ENCODE results near the gene SRD5A3. TPM values are rescaled to one million over a fixed set of nuclear protein-coding genes. Genes with fewer than 3 reads are reported as not detected.

The SRD5A3 gene
- total and polyA plus RNA-seq, 9 of the 15 experiments (the other 6 are each of a cell fraction or from before 2014, with no cell fraction given) = 2.5 to 37.0 (median 13.3) TPM

GRCh38 chr4:55395529-55396307, 49.7 kb downstream of the SRD5A3 start, which contains the start of gene TMEM165 (continued):
- TF ChIP-seq JUN (IDR thresholded peaks at IDR 0.05; ENCODE audit: borderline replicate concordance, low read depth, low read length) (0 out of 2 replicates have a peak, but pooled peaks have one; percentile 6), JUN (CRISPR knock-in tag; IDR thresholded peaks at IDR 0.05; ENCODE audit: borderline replicate concordance) (0 out of 2 replicates have a peak, but pooled peaks have one; percentile 20), STAT5B (CRISPR knock-in tag; IDR thresholded peaks at IDR 0.05) (no peak), DPF2 (IDR thresholded peaks at IDR 0.05) (peak; percentile 51; the same call in 1 of the 2 replicates), DEAF1 (CRISPR knock-in tag; IDR thresholded peaks at IDR 0.05) (no peak), TBP (optimal IDR thresholded peaks at IDR 0.05; ENCODE audit: low read depth, low read length) (peak; percentile 90), ZNF584 (CRISPR knock-in tag; IDR thresholded peaks at IDR 0.05; ENCODE audit: low read depth) (no peak), OTX1 (CRISPR knock-in tag; IDR thresholded peaks at IDR 0.05) (peak; percentile 58; the same call in 1 of the 2 replicates), CHD2 (IDR thresholded peaks at IDR 0.05; ENCODE audit: low read depth, low read length) (peak; percentile 17; the same call in 1 of the 2 replicates), RB1 (IDR thresholded peaks at IDR 0.05; ENCODE audit: low read depth) (peak; percentile 80), ELF4 (CRISPR knock-in tag; IDR thresholded peaks at IDR 0.05) (no peak), TFE3 (CRISPR knock-in tag; IDR thresholded peaks at IDR 0.05) (no peak), SFPQ (IDR thresholded peaks at IDR 0.05; ENCODE audit: low read depth, low read length) (no peak), KLF10 (CRISPR knock-in tag; IDR thresholded peaks at IDR 0.05) (no peak), COPS2 (conservative IDR thresholded peaks at IDR 0.05) (no peak), CC2D1A (IDR thresholded peaks at IDR 0.05) (no peak), GTF2A2 (tag; IDR thresholded peaks at IDR 0.05) (no peak), ELK3 (CRISPR knock-in tag; IDR thresholded peaks at IDR 0.05) (no peak), SIRT6 (IDR thresholded peaks at IDR 0.05; ENCODE audit: low read depth, low read length) (no peak), MLX (CRISPR knock-in tag; conservative IDR thresholded peaks at IDR 0.05) (no peak), NFE2L1 (tag; IDR thresholded peaks at IDR 0.05; ENCODE audit: borderline replicate concordance, low read depth) (no peak), SREBF2 (CRISPR knock-in tag; IDR thresholded peaks at IDR 0.05) (no peak)
